Fibroblast of peridontal ligament (primary cell): ENCODE data around the gene PCDH1.
"Not testable (repeated sequence)": the region's sequence is repeated elsewhere in the genome, so short reads cannot be mapped to it uniquely, and the experiment has no call there.

Experiments used
- DNase-seq: peaks from one replicate; pipeline ENCODE4 v3.0.0-alpha.2; 2010; ENCODE audit errors: extremely low read depth

The PCDH1 gene

GRCh38 chr5:141898448-141899049, 20.3 kb upstream of the PCDH1 start:
- DNase-seq: no peak

GRCh38 chr5:141897425-141897824, 19.2 kb upstream of the PCDH1 start:
- no peak for DNase-seq

GRCh38 chr5:141890429-141890828, 12.2 kb upstream of the PCDH1 start:
- DNase-seq: not testable (repeated sequence)

GRCh38 chr5:141889282-141889871, 11.2 kb upstream of the PCDH1 start:
- DNase-seq: peak; percentile 44

- DNase-seq: no peak
These were observed 5.7 kb upstream of the PCDH1 start for GRCh38 chr5:141883892-141884318.

GRCh38 chr5:141883184-141883891, 5.1 kb upstream of the PCDH1 start:
- peak; percentile 13 for DNase-seq

GRCh38 chr5:141882594-141883183, 4.5 kb upstream of the PCDH1 start:
- DNase-seq: no peak

- no peak for DNase-seq
These were observed 3.7 kb upstream of the PCDH1 start for GRCh38 chr5:141881886-141882285.

- no peak for DNase-seq
These were observed 3.0 kb upstream of the PCDH1 start for GRCh38 chr5:141880961-141881801.

GRCh38 chr5:141879941-141880738, 1.9 kb upstream of the PCDH1 start:
- DNase-seq: no peak

- no peak for DNase-seq
These were observed 1.2 kb upstream of the PCDH1 start for GRCh38 chr5:141879426-141879759.

GRCh38 chr5:141878711-141879425, 658 bp upstream of the PCDH1 start:
- peak; percentile 89 for DNase-seq

- DNase-seq: no peak
These were observed 639 bp downstream of the PCDH1 start for GRCh38 chr5:141877356-141878185.

- no peak for DNase-seq
These were observed 1.4 kb downstream of the PCDH1 start for GRCh38 chr5:141876628-141877355.

- no peak for DNase-seq
These were observed 2.2 kb downstream of the PCDH1 start for GRCh38 chr5:141875795-141876627.

GRCh38 chr5:141875022-141875740, 3.0 kb downstream of the PCDH1 start:
- no peak for DNase-seq

- DNase-seq: no peak
These were observed 3.8 kb downstream of the PCDH1 start for GRCh38 chr5:141874262-141874964.
